Chondrocyte (in vitro differentiated cells): ENCODE measurements around the gene TEX36. TPM values are rescaled to one million over a fixed set of nuclear protein-coding genes. Genes with fewer than 3 reads are reported as not detected.
"Not testable (repeated sequence)": the region's sequence is repeated elsewhere in the genome, so short reads cannot be mapped to it uniquely, and the experiment has no call there.

Source experiments
- DNase-seq: peaks from one replicate; pipeline ENCODE4 v3.0.0; 2021; ENCODE audit warnings: mixed read lengths, low spot score
- H3K27ac Mint-ChIP-seq: one replicate; pipeline ENCODE4 v1.8.0; 2021; ENCODE audit warnings: mild to moderate bottlenecking, moderate library complexity, mixed read lengths; ENCODE audit not compliant: unreplicated experiment
- H3K27me3 Mint-ChIP-seq: 2 replicates; pipeline ENCODE4 v1.8.0; 2021; ENCODE audit warnings: low read depth, mixed read lengths
- H3K36me3 Mint-ChIP-seq: 2 replicates; pipeline ENCODE4 v1.8.0; 2021; ENCODE audit warnings: low read depth, mixed read lengths
- H3K4me1 Mint-ChIP-seq: 2 replicates; pipeline ENCODE4 v1.8.0; 2021; ENCODE audit warnings: low read depth, mild to moderate bottlenecking, mixed read lengths
- H3K4me3 Mint-ChIP-seq: one replicate; pipeline ENCODE4 v1.8.0; 2021; ENCODE audit warnings: mild to moderate bottlenecking, moderate library complexity, mixed read lengths; ENCODE audit not compliant: unreplicated experiment
- H3K9me3 Mint-ChIP-seq: 2 replicates; pipeline ENCODE4 v1.8.0; 2021; ENCODE audit warnings: low read depth, mixed read lengths
- total RNA-seq: library from RNA; stranded (reverse); gene quantifications from 3 replicates; pipeline ENCODE4 v1.2.1, GENCODE V29; 2021
- TF ChIP-seq, protein P1 (sequence below): fragments of 200-600 bp; sonication (generic); IDR thresholded peaks from 2 replicates; pipeline ENCODE4 v1.5.0; 2021; ENCODE audit warnings: antibody characterized with exemption, mild to moderate bottlenecking, moderate library complexity

TEX36 gene
- total RNA-seq, 1 donor from 2014 or later, result not detected

DNA sequence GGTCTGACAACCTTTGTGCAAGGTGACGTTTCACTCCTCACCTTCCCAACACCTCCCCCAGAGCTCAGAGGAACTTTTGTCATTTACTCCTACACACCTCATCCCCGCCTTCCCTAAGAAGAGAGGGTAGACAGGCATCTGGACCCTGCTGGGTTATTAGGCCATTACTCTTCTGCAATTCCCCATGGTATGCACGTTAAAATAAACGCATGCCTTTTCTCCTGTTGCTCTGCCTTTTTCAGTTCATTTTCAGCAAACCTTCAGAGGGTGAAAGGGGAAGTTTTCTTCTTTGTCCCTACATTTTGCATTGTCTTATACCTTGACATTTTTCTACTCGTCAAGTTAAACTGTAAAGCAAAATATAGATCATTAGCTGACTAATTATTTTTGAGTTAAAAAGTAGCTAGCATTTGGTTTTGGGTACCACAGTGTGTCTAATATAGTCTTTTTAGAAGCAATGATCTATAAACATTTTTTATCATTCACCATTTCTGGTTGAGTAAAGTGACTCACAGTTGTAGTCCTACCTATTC lies 26.1 kb upstream of the TEX36 start:
- H3K36me3 Mint-ChIP-seq, result no peaks in the 10 kb centered on the region
- peaks cover 8% of the 10 kb centered on the region for H3K4me1 Mint-ChIP-seq
- H3K9me3 Mint-ChIP-seq, result no peaks in the 10 kb centered on the region
- TF ChIP-seq, protein P1, sequence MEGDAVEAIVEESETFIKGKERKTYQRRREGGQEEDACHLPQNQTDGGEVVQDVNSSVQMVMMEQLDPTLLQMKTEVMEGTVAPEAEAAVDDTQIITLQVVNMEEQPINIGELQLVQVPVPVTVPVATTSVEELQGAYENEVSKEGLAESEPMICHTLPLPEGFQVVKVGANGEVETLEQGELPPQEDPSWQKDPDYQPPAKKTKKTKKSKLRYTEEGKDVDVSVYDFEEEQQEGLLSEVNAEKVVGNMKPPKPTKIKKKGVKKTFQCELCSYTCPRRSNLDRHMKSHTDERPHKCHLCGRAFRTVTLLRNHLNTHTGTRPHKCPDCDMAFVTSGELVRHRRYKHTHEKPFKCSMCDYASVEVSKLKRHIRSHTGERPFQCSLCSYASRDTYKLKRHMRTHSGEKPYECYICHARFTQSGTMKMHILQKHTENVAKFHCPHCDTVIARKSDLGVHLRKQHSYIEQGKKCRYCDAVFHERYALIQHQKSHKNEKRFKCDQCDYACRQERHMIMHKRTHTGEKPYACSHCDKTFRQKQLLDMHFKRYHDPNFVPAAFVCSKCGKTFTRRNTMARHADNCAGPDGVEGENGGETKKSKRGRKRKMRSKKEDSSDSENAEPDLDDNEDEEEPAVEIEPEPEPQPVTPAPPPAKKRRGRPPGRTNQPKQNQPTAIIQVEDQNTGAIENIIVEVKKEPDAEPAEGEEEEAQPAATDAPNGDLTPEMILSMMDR, result no peak
- no peak overlapping the region for H3K4me3 Mint-ChIP-seq
- no peaks in the 10 kb centered on the region for H3K27me3 Mint-ChIP-seq
- DNase-seq, result no peak
- H3K27ac Mint-ChIP-seq, result no peak overlapping the region

DNA sequence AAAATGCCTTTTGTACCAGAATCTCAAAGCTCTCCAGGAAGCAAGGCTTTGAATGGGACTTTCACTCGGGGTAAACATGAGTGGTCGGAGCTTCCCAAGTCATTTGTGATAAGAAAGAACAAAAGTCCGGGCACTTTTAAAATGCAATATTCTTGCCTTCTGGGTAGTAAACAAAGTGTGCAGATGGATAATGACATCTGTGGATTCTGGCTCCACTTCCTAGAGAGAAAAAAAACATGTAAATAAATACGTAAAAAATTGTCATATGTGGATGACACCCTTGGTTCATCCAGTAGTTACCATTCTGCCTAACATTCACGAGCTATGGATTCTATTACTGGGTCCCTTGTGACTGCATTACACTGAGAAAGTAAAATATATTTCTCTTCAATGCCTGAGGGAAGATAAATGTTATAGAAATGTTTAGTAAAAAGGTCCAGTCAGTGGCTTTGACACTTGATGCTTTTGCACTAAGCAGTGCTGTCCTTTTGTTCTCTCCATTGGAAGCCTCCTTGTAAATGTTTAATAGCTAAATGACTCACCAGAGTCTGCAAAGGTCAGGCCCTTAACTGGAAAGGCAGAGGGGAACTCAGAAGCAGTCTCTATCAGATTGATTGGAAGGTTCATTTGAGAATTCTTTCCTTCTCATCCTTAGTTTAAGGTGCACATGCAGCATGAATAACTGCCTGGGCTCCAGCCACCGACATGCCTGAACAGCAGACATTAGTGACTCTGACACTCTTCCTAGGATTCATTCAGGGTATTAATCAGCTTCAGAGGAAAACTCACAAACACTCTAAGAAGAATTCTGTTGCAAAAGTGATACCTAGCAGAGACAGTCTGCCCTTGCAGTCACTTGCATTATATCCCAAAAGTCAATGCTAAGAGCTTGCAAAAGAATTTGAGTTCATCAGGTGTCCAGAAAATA lies 24.8 kb upstream of the TEX36 start:
- Mint-ChIP-seq H3K4me3 (no peak overlapping the region), H3K27ac (no peak overlapping the region)

DNA sequence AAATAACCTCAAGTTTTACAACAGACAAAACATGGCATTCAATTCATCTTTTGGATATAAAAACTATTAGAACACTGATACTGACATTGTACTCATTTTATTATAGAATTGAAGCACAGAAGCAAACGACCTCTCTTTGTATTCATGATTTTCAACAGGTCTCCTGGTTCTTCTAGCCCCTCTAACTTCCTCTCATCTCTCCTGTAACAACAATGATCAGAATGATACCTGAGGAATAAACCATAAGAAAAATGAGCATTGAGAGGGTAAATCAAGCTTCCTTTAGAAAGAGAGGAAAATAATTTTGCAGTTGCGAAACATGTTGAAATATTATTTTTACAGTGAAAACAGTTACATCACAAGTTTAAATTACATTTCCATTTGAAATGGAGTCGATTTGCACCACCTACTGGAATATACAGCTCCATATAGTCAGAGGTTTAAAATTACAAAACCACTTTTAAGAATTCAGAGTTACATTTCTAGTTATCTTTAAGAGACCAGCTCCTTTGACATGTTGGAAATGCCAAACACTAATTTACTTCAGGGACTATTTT lies 17.5 kb upstream of the TEX36 start:
- Mint-ChIP-seq H3K27ac (peak overlapping the region; percentile 32), H3K27me3 (no peaks in the 10 kb centered on the region), H3K36me3 (no peaks in the 10 kb centered on the region), H3K4me1 (peaks cover 3% of the 10 kb centered on the region), H3K9me3 (peaks cover 3% of the 10 kb centered on the region), H3K4me3 (no peak overlapping the region)
- TF ChIP-seq, protein P1, result peak; percentile 83
- DNase-seq, result no peak

More for the DNA sequence above, 24.8 kb upstream of the TEX36 start:
- H3K27me3 Mint-ChIP-seq, result no peaks in the 10 kb centered on the region
- no peaks in the 10 kb centered on the region for H3K36me3 Mint-ChIP-seq
- H3K9me3 Mint-ChIP-seq, result peaks cover 1% of the 10 kb centered on the region
- H3K4me1 Mint-ChIP-seq, result peaks cover 8% of the 10 kb centered on the region
- no peak for DNase-seq
- TF ChIP-seq, protein P1, result no peak

DNA sequence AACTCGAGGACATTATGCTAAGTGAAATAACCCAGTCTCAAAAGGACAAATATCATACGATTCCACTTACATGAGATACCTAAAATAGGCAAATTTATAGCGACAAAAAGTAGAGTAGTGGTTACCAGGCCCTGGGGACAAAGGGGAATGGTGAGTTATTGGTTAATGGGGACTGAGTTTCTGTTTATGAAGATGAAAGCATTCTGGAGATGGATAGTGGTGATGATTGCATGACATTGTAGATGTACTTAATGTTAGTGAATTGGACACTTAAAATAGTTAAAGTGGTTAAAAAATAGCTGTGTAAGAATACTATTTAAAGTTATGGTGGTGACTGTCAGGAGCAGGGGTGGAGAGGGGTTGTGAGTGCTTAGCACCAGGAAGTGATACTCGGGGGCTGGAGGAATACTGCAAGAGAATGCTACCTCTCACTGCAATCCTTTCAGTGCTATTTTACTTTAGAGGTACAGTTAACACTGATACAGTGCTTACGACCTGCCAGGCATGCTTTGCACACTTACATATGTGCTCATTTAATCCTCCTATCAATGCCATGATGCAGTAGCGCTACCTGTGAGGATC lies 16.7 kb upstream of the TEX36 start:
- H3K4me1 Mint-ChIP-seq, result peaks cover 10% of the 10 kb centered on the region
- TF ChIP-seq, protein P1, result no peak
- no peaks in the 10 kb centered on the region for H3K36me3 Mint-ChIP-seq
- no peak for DNase-seq
- H3K27me3 Mint-ChIP-seq, result no peaks in the 10 kb centered on the region
- H3K9me3 Mint-ChIP-seq, result peaks cover 3% of the 10 kb centered on the region
- no peak overlapping the region for H3K4me3 Mint-ChIP-seq
- H3K27ac Mint-ChIP-seq, result no peak overlapping the region

DNA sequence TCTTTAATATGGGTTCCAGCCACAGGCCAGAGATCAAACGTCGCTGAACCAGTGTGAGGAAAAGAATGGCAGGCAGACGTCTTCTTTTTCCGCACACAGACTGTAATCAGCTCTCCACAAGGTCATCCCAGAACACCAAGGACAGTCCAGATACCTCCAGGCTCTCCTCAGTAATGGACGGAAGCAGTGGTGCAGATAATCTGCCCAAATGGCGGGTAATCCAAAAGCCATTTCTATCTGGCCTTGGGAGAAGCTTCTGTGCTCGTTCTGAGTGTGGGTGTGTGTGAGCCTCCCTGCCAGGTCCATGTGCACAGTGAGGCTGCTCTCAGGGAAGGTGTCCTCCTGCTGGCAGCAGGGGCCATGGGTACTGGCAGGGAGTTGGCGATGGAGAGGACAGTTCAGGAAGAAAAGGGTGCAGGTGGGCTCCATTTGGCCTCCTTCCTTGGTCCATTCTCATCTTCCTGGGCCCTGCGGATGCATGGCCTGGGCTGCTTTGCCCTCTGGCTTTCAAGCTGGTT lies 15.6 kb upstream of the TEX36 start:
- no peak for DNase-seq
- peaks cover 12% of the 10 kb centered on the region for H3K4me1 Mint-ChIP-seq
- peaks cover 3% of the 10 kb centered on the region for H3K9me3 Mint-ChIP-seq
- TF ChIP-seq, protein P1, result no peak
- H3K36me3 Mint-ChIP-seq, result no peaks in the 10 kb centered on the region
- H3K4me3 Mint-ChIP-seq, result no peak overlapping the region
- H3K27me3 Mint-ChIP-seq, result no peaks in the 10 kb centered on the region
- H3K27ac Mint-ChIP-seq, result no peak overlapping the region

DNA sequence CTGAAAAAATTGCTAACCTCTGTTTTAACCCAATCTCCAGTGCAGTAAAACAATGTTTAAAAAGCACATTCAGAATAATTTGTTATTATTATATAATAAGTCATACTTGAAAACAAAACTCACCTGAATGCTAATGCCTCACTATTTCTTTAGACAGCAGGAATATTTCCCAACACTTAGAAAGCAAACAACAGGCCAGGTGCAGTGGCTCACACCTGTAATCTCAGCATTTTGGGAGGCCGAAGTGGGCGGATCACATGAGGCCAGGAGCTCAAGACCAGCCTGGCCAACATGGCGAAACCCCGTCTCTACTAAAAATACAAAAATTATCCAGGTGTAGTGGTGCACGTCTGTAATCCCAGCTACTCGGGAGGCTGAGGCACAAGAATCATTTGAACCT lies 13.9 kb upstream of the TEX36 start:
- not testable (repeated sequence) for H3K36me3 Mint-ChIP-seq, H3K27ac Mint-ChIP-seq, H3K27me3 Mint-ChIP-seq, DNase-seq, H3K9me3 Mint-ChIP-seq, H3K4me3 Mint-ChIP-seq
- peaks cover 12% of the 10 kb centered on the region for H3K4me1 Mint-ChIP-seq
